K562 (cell line): ENCODE results near the gene TXNRD2. TPM values are rescaled to one million over a fixed set of nuclear protein-coding genes. Genes with fewer than 3 reads are reported as not detected.

Experiments used
- ASH1L ChIP-seq: fragments of 450-650 bp; IDR thresholded peaks from 2 replicates; pipeline ENCODE4 v1.6.1; 2018; ENCODE audit warnings: borderline replicate concordance, mild to moderate bottlenecking, low read depth; ENCODE audit not compliant: partially characterized antibody
- CAMTA2 ChIP-seq: fragments of 250-450 bp; sonication (Bioruptor Pico); conservative IDR thresholded peaks from 2 replicates; pipeline ENCODE4 v1.5.1; 2022
- CBX3 ChIP-seq, 2 experiments: IDR thresholded peaks; 1 replicate in 1 of 2; 2 replicates in 1 of 2; pipeline ENCODE4 v1.6.1; 2012; ENCODE audit warnings: inconsistent platforms in 2 of 2, low read length in 2 of 2, borderline replicate concordance in 1 of 2, control low read depth in 1 of 2
- CUX1 ChIP-seq: fragments of 200-800 bp; sonication (Bioruptor generic); IDR thresholded peaks from 2 replicates; pipeline ENCODE4 v1.6.1; 2016; ENCODE audit warnings: missing genetic modification characterization, missing compliant biosample characterization
- E2F4 ChIP-seq: sonication (generic); formaldehyde crosslinking; IDR thresholded peaks from 2 replicates; pipeline ENCODE4 v1.8.0; 2022; ENCODE audit warnings: mild to moderate bottlenecking, low read depth, missing genetic modification reagents
- E2F8 ChIP-seq: fragments of 450-650 bp; IDR thresholded peaks from 2 replicates; pipeline ENCODE4 v1.7.1; 2018; ENCODE audit warnings: mild to moderate bottlenecking, low read depth; ENCODE audit not compliant: partially characterized antibody
- LARP7 ChIP-seq: fragments of 450-650 bp; IDR thresholded peaks from 2 replicates; pipeline ENCODE4 v1.6.1; 2016
- MCM5 ChIP-seq: fragments of 450-650 bp; IDR thresholded peaks from 2 replicates; pipeline ENCODE4 v1.6.1; 2016; ENCODE audit warnings: low read depth
- SOX6 ChIP-seq: fragments of 450-650 bp; IDR thresholded peaks from 2 replicates; pipeline ENCODE4 v1.6.1; 2014; ENCODE audit warnings: mild to moderate bottlenecking
- TBL1XR1 ChIP-seq, 2 experiments: IDR thresholded peaks; 2 replicates each; pipeline ENCODE4 v1.6.1; 2012; ENCODE audit warnings: improper control_type of control experiment in 2 of 2, low read length in 2 of 2, mild to moderate bottlenecking in 1 of 2
- ZBTB43 ChIP-seq: sonication (generic); formaldehyde crosslinking; IDR thresholded peaks from 2 replicates; pipeline ENCODE4 v1.8.0; 2023; ENCODE audit warnings: mild to moderate bottlenecking, missing genetic modification reagents
- ZKSCAN3 ChIP-seq: fragments of 250-450 bp; sonication (Bioruptor Pico); IDR thresholded peaks from 2 replicates; pipeline ENCODE4 v1.4.0; 2020
- ZNF212 ChIP-seq: fragments of 450-650 bp; formaldehyde crosslinking; IDR thresholded peaks from 2 replicates; pipeline ENCODE4 v1.4.0; 2020; ENCODE audit warnings: mild to moderate bottlenecking
- ZNF224 ChIP-seq: sonication (generic); formaldehyde crosslinking; IDR thresholded peaks from 2 replicates; pipeline ENCODE4 v1.8.0; 2022; ENCODE audit warnings: mild to moderate bottlenecking, missing genetic modification reagents
- ZNF354B ChIP-seq: fragments of 250-450 bp; sonication (Bioruptor Pico); IDR thresholded peaks from 2 replicates; pipeline ENCODE4 v1.4.0; 2020
- ZNF449 ChIP-seq: fragments of 250-450 bp; sonication (Bioruptor Pico); IDR thresholded peaks from 2 replicates; pipeline ENCODE4 v1.8.0; 2022; ENCODE audit warnings: moderate library complexity, mild to moderate bottlenecking, inconsistent platforms
- polyA plus RNA-seq, 8 experiments: library from polyadenylated mRNA; depleted of rRNA in 4 of 8; stranded (reverse) in 5 of 8; unstranded in 3 of 8; fragments of >200 nt; fragmentation: Nextera tagmentation in 2 of 8; fragmentation: Illumina TruSeq in 1 of 8; extraction: Ambion mirVana in 2 of 8; extraction: Trizol in 1 of 8; gene quantifications; 2 replicates each; pipeline versions ENCODE4 v1.2.1 to v1.2.3, GENCODE V29; 2011 to 2014; ENCODE audit warnings: inconsistent platforms in 1 of 8, missing spikeins in 1 of 8
- total RNA-seq, 7 experiments: library from RNA; depleted of rRNA in 6 of 7; stranded (reverse); fragments of >200 nt in 6 of 7; fragmentation: Illumina TruSeq in 2 of 7; extraction: Trizol in 2 of 7; gene quantifications; 2 replicates each; pipeline versions ENCODE4 v1.2.1 to v1.2.3, GENCODE V29; 2011 to 2021; ENCODE audit warnings: low replicate concordance in 1 of 7

TXNRD2 gene
- total and polyA plus RNA-seq, 9 of the 15 experiments (the other 6 are each of a cell fraction or from before 2014, with no cell fraction given): 3.3 to 80.2 (median 49.4) TPM

- no peak for TF ChIP-seq ZNF449 (CRISPR knock-in tag)
- TF ChIP-seq SOX6: peak; percentile 41; the same call in 1 of the 2 replicates
- no peak for TF ChIP-seq MCM5
- TF ChIP-seq LARP7: peak; percentile 39; the same call in 1 of the 2 replicates
- no peak for TF ChIP-seq ASH1L
- TF ChIP-seq ZNF354B (CRISPR knock-in tag): peak; percentile 20; the same call in 1 of the 2 replicates
- TF ChIP-seq E2F8: peak; percentile 70
- TF ChIP-seq CUX1: no peak
- peak; percentile 70 for TF ChIP-seq ZNF212
- TF ChIP-seq ZBTB43: no peak
- TF ChIP-seq ZNF224 (CRISPR knock-in tag): no peak
- TF ChIP-seq TBL1XR1 (IDR thresholded peaks at IDR 0.05; ENCODE audit: low read length in 2 of 2): peak; percentile 32 to 91; a peak in 1 of 4 replicates
- TF ChIP-seq CAMTA2: no peak
- no peak for TF ChIP-seq E2F4
- peak; percentile 22 to 66; a peak in 2 of 3 replicates for TF ChIP-seq CBX3 (IDR thresholded peaks at IDR 0.05; ENCODE audit: borderline replicate concordance in 1 of 2, low read length in 2 of 2)
- no peak for TF ChIP-seq ZKSCAN3 (CRISPR knock-in tag)
Measured at GRCh38 chr22:19970479-19971275, 29.1 kb upstream of the TXNRD2 start (continued).
